DND-41 (cell line): ENCODE data around the gene APOL6.

Experiments used
- ATAC-seq: fragments of 200-7000 bp; cut with Tn5 transposase; 3 replicates; pipeline ENCODE4 v1.9.1; 2021; ENCODE audit warnings: low read depth; ENCODE audit not compliant: insufficient read depth
- DNase-seq: peaks from one replicate; pipeline ENCODE4 v3.0.0-alpha.2; 2020
- H2AFZ ChIP-seq: 2 replicates; pipeline ENCODE4 v1.6.0; 2012; ENCODE audit warnings: low read depth, low read length
- H3K27ac ChIP-seq: 2 replicates; pipeline ENCODE4 v1.5.1; 2012; ENCODE audit warnings: low read length, inconsistent platforms
- H3K27me3 ChIP-seq: fragments of 200-600 bp; sonication (generic); 2 replicates; pipeline ENCODE4 v1.6.0; 2012; ENCODE audit warnings: low read length, mild to moderate bottlenecking, inconsistent platforms; ENCODE audit not compliant: insufficient read depth, poor library complexity
- H3K36me3 ChIP-seq: 2 replicates; pipeline ENCODE4 v1.5.1; 2012; ENCODE audit warnings: low read length, inconsistent platforms; ENCODE audit not compliant: insufficient read depth
- H3K4me1 ChIP-seq: 2 replicates; pipeline ENCODE4 v1.5.1; 2012; ENCODE audit warnings: mild to moderate bottlenecking, low read length; ENCODE audit not compliant: insufficient read depth
- H3K4me2 ChIP-seq: 2 replicates; pipeline ENCODE4 v1.6.0; 2012; ENCODE audit warnings: mild to moderate bottlenecking, moderate library complexity, low read length, inconsistent platforms; ENCODE audit not compliant: insufficient read depth
- H3K4me3 ChIP-seq, 2 experiments: fragments of 200-600 bp in 1 of 2; shearing (Covaris generic) in 1 of 2; 2 replicates each; pipeline ENCODE4 v1.5.1; 2012 to 2016; ENCODE audit warnings: inconsistent platforms in 2 of 2, low read length in 2 of 2, mild to moderate bottlenecking in 2 of 2, low read depth in 1 of 2, moderate library complexity in 1 of 2
- H3K79me2 ChIP-seq: 2 replicates; pipeline ENCODE4 v1.6.0; 2012; ENCODE audit warnings: low read length, inconsistent platforms; ENCODE audit not compliant: insufficient read depth
- H3K9ac ChIP-seq: 2 replicates; pipeline ENCODE4 v1.6.0; 2012; ENCODE audit warnings: low read depth, mild to moderate bottlenecking, inconsistent platforms, low read length, moderate library complexity
- H3K9me3 ChIP-seq: 2 replicates; pipeline ENCODE4 v1.5.1; 2012; ENCODE audit warnings: low read length, moderate library complexity, mild to moderate bottlenecking, inconsistent platforms; ENCODE audit not compliant: insufficient read depth, severe bottlenecking
- H4K20me1 ChIP-seq: 2 replicates; pipeline ENCODE4 v1.6.0; 2012; ENCODE audit warnings: low read length; ENCODE audit not compliant: insufficient read depth
- CTCF ChIP-seq: IDR thresholded peaks from 2 replicates; pipeline ENCODE4 v1.5.1; 2012; ENCODE audit warnings: borderline replicate concordance, low read length, moderate library complexity, mild to moderate bottlenecking; ENCODE audit not compliant: poor library complexity, severe bottlenecking; ENCODE audit errors: extremely low read depth
- EZH2 ChIP-seq: IDR thresholded peaks from 3 replicates; pipeline ENCODE4 v1.6.1; 2012; ENCODE audit warnings: borderline replicate concordance, low read depth, mild to moderate bottlenecking, moderate library complexity, low read length, inconsistent platforms; ENCODE audit not compliant: severe bottlenecking

APOL6 gene

GRCh38 chr22:35619336-35620094, 28.7 kb upstream of the APOL6 start:
- Histone ChIP-seq H3K27me3 (no peaks in the 10 kb centered on the region), H3K9me3 (no peaks in the 10 kb centered on the region), H4K20me1 (no peaks in the 10 kb centered on the region), H3K4me2 (no peak overlapping the region), H3K36me3 (no peaks in the 10 kb centered on the region), H3K27ac (no peak overlapping the region), H3K4me3 (no peak overlapping the region), H3K79me2 (no peaks in the 10 kb centered on the region), H3K9ac (no peak overlapping the region), H2AFZ (no peak overlapping the region), H3K4me1 (peaks cover 11% of the 10 kb centered on the region; the same call in 1 of the 2 replicates)
- ATAC-seq (no peak), DNase-seq (no peak)
- no peak for TF ChIP-seq EZH2
- no peak for TF ChIP-seq CTCF

GRCh38 chr22:35620624-35621251, 27.5 kb upstream of the APOL6 start:
- H3K9me3 ChIP-seq: no peaks in the 10 kb centered on the region
- no peak overlapping the region for H2AFZ ChIP-seq
- H4K20me1 ChIP-seq: no peaks in the 10 kb centered on the region
- H3K36me3 ChIP-seq: no peaks in the 10 kb centered on the region
- ATAC-seq (no peak), DNase-seq (no peak)
- no peak overlapping the region for H3K9ac ChIP-seq
- H3K4me1 ChIP-seq: peaks cover 11% of the 10 kb centered on the region; the same call in 1 of the 2 replicates
- H3K79me2 ChIP-seq: no peaks in the 10 kb centered on the region
- H3K27me3 ChIP-seq: no peaks in the 10 kb centered on the region
- TF ChIP-seq CTCF (no peak), EZH2 (no peak)
- H3K4me3 ChIP-seq: no peak overlapping the region
- no peak overlapping the region for H3K27ac ChIP-seq
- no peak overlapping the region for H3K4me2 ChIP-seq

GRCh38 chr22:35621451-35621850, 26.8 kb upstream of the APOL6 start:
- Histone ChIP-seq H3K27ac (no peak overlapping the region), H2AFZ (no peak overlapping the region), H3K27me3 (no peaks in the 10 kb centered on the region), H3K9me3 (no peaks in the 10 kb centered on the region), H4K20me1 (no peaks in the 10 kb centered on the region), H3K79me2 (no peaks in the 10 kb centered on the region), H3K9ac (no peak overlapping the region), H3K36me3 (no peaks in the 10 kb centered on the region), H3K4me1 (peaks cover 4% of the 10 kb centered on the region; the same call in 1 of the 2 replicates), H3K4me2 (no peak overlapping the region), H3K4me3 (no peak overlapping the region)
- TF ChIP-seq EZH2 (no peak), CTCF (no peak)
- ATAC-seq (no peak), DNase-seq (no peak)
